ENCODE data around the gene DAB1.

DAB1 gene

GRCh38 chr1:57464756-57465155 is 40.9 kb upstream of the DAB1 start:
- Histone ChIP-seq H3K27me3 (ENCODE audit: insufficient read depth, poor library complexity, severe bottlenecking) (no peaks in the 10 kb centered on the region), H3K27ac (replicated peaks) (no peak overlapping the region), H3K4me3 (replicated peaks; ENCODE audit: insufficient read depth, low read length) (no peak overlapping the region)
- TF ChIP-seq GABPA (IDR thresholded peaks at IDR 0.05; ENCODE audit: low read depth) (no peak), CTCF (IDR thresholded peaks at IDR 0.05; ENCODE audit: insufficient read depth, low read length) (no peak), SPI1 (IDR thresholded peaks at IDR 0.05; ENCODE audit: borderline replicate concordance, low read depth) (no peak), POLR2AphosphoS5 (IDR thresholded peaks at IDR 0.05; ENCODE audit: low read depth) (no peak), REST (IDR thresholded peaks at IDR 0.05; ENCODE audit: insufficient replicate concordance, low read depth) (no peak)
- no peak for DNase-seq (ENCODE audit: low read depth in 1 of 2, low spot score in 1 of 2)

DNA sequence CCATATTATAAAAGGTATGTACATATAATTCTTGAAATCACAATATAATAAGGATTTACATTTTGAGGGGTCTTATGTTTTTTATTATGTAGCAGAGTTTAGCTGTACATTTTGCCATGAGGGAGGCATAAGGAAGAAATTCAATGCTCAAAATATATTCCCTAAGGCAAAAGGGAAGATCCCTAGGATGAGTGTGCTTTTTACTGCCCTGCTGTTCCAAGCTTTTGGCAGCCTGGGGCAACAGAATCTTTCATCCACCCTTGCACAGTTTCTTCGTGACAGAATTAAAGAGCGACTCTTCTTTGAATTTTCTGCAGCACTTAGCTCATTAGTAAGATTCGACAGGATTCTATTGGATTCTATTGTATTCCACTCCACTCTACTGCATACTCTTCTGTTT is 39.5 kb upstream of the DAB1 start:
- no peaks in the 10 kb centered on the region for H3K27me3 ChIP-seq (ENCODE audit: insufficient read depth, poor library complexity, severe bottlenecking)
- DNase-seq (ENCODE audit: low read depth in 1 of 2, low spot score in 1 of 2): no peak
- H3K4me3 ChIP-seq (replicated peaks; ENCODE audit: insufficient read depth, low read length): no peak overlapping the region
- H3K27ac ChIP-seq (replicated peaks): no peak overlapping the region
- no peak for TF ChIP-seq GABPA (IDR thresholded peaks at IDR 0.05; ENCODE audit: low read depth)
- no peak for TF ChIP-seq POLR2AphosphoS5 (IDR thresholded peaks at IDR 0.05; ENCODE audit: low read depth)
- no peak for TF ChIP-seq REST (IDR thresholded peaks at IDR 0.05; ENCODE audit: insufficient replicate concordance, low read depth)
- TF ChIP-seq CTCF (IDR thresholded peaks at IDR 0.05; ENCODE audit: insufficient read depth, low read length): no peak
- TF ChIP-seq SPI1 (IDR thresholded peaks at IDR 0.05; ENCODE audit: borderline replicate concordance, low read depth): no peak

- Histone ChIP-seq H3K27ac (replicated peaks) (no peak overlapping the region), H3K27me3 (ENCODE audit: insufficient read depth, poor library complexity, severe bottlenecking) (no peaks in the 10 kb centered on the region), H3K4me3 (replicated peaks; ENCODE audit: insufficient read depth, low read length) (no peak overlapping the region)
- DNase-seq (ENCODE audit: low read depth in 1 of 2, low spot score in 1 of 2): no peak
- TF ChIP-seq CTCF (IDR thresholded peaks at IDR 0.05; ENCODE audit: insufficient read depth, low read length) (no peak), GABPA (IDR thresholded peaks at IDR 0.05; ENCODE audit: low read depth) (no peak)
Observed at GRCh38 chr1:57461405-57461804, 37.5 kb upstream of the DAB1 start.

DNA sequence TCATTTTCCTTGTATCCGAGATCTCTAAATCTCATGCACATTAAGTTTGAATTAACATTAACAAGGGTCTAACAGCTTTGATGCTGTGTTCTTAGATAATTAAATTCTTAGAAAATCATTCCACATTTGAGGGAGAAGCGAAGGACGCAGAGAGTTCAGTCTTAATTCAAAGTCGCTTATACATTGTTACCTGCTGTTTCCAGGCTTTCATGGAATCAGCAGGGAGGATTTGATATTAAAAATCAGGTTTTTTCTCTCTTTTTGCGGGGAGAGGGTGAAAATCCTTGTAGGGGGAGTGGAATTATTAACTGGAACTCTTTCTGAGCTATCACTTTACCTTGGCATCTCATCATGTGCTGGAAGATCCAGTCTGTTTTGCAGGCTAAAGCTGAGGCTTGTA is 27.7 kb upstream of the DAB1 start:
- DNase-seq (ENCODE audit: low read depth in 1 of 2, low spot score in 1 of 2): no peak
- Histone ChIP-seq H3K27ac (replicated peaks) (no peak overlapping the region), H3K27me3 (ENCODE audit: insufficient read depth, poor library complexity, severe bottlenecking) (no peaks in the 10 kb centered on the region), H3K4me3 (replicated peaks; ENCODE audit: insufficient read depth, low read length) (no peak overlapping the region)
- TF ChIP-seq REST (IDR thresholded peaks at IDR 0.05; ENCODE audit: insufficient replicate concordance, low read depth) (no peak), POLR2AphosphoS5 (IDR thresholded peaks at IDR 0.05; ENCODE audit: low read depth) (no peak), GABPA (IDR thresholded peaks at IDR 0.05; ENCODE audit: low read depth) (no peak)

Measured in HL-60 (cell line).